GM21515 (cell line): ENCODE data around the gene HOXD10.

ENCODE experiments used
- ATAC-seq: cut with Tn5 transposase; IDR thresholded peaks from one replicate; pipeline ENCODE4 v1.9.1; 2021; ENCODE audit not compliant: unreplicated experiment

HOXD10 gene

DNA sequence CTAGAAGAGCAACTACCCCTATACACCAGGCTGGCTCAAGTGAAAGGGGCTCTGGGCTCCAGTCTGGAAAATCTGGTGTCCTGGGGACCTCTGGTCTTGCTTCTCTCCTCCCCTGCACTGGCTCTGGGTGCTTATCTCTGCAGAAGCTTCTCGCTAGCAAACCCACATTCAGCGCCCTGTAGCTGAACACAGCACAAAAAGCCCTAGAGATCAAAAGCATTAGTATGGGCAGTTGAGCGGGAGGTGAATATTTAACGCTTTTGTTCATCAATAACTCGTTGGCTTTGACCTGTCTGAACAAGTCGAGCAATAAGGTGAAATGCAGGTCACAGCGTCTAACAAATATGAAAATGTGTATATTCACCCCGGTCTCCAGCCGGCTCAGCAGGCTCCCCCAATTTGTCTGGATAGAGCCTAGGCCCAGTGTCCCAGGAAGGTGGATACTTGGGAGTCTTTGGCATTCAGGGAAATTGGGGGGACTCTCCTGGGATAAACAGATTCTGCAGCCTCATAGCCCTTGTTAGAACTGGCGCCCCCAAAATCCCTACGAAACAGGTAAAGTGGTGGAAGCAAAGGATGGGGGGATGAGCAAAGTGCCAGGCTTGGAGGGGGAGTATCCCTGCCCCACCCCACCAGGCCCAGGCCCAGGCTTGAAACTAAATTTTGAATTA, 32.3 kb downstream of the HOXD10 start:
- no peak for ATAC-seq

GRCh38 chr2:176149481-176149938, 32.9 kb downstream of the HOXD10 start:
- ATAC-seq = no peak

DNA sequence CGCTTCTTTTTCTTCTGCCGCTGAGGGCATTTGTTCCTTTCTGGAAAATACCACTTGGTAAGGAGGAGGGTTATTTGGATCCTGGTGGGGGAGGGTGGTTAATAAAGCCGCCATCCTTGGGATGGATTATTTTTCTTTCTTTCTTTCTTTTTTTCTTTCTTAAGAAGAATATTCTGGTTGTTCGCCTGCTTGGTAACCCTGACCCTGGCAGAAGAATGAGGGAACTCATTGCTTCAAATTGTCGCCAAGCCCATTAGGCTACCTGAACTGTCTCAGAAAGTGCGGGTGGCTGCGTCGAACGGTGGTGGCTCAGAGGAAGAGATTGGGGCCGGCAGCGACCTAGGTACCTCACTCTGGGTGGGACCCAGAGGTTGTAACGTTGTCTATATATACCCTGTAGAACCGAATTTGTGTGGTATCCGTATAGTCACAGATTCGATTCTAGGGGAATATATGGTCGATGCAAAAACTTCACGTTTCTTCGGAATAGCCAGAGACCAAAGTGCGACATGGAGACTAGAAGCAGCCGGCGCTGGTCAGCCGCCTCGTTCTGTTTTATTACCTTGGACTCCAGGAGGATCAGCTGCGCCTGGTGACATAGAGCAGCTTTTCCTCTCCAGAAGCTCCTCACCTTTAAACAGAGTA, 33.5 kb downstream of the HOXD10 start:
- no peak for ATAC-seq

- ATAC-seq = no peak
Observed at GRCh38 chr2:176150584-176151441, 34.2 kb downstream of the HOXD10 start.

GRCh38 chr2:176151442-176152287, 35.1 kb downstream of the HOXD10 start, which contains the start of gene HOXD4:
Gene HOXD4 (plus strand): TSS chr2:176151550. CDS start chr2:176151634, 84 bp downstream.
- ATAC-seq = no peak

DNA sequence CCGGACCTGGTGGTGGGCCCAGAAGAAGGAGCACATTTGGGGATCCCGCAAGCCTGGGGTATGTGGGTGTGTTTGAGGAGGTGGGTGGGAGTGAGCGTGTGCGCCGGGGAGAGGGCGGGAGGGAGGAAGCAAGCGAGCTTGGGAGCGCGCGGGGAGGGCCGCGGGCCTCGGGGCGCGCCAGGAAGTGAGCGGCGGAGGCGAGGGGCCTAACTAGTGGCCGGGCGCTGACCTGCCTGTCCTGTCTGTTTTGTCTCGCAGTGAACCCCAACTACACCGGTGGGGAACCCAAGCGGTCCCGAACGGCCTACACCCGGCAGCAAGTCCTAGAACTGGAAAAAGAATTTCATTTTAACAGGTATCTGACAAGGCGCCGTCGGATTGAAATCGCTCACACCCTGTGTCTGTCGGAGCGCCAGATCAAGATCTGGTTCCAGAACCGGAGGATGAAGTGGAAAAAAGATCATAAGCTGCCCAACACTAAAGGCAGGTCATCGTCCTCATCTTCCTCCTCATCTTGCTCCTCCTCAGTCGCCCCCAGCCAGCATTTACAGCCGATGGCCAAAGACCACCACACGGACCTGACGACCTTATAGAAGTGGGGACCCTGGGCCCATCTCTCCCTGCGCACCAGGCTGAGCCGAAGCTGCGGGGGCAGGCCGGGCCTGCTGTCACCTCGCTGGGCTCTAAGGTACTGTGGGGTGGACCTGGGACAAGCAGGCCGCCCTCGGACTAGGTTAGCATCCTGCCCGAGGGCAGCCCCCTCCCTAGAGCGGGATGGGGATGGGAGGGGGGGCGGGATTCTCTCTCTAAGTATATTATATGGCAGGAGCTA, 36.0 kb downstream of the HOXD10 start:
- ATAC-seq = no peak

GRCh38 chr2:176154576-176155252, 38.1 kb downstream of the HOXD10 start:
- no peak for ATAC-seq

GRCh38 chr2:176155356-176156044, 38.9 kb downstream of the HOXD10 start:
- no peak for ATAC-seq

- no peak for ATAC-seq
Observed at GRCh38 chr2:176156301-176156806, 39.8 kb downstream of the HOXD10 start.

GRCh38 chr2:176156807-176157498, 40.4 kb downstream of the HOXD10 start, which contains the start of gene HOXD3:
Gene HOXD3 (plus strand): TSS chr2:176157307. CDS start chr2:176169115, 11,808 bp downstream.
- ATAC-seq = no peak

DNA sequence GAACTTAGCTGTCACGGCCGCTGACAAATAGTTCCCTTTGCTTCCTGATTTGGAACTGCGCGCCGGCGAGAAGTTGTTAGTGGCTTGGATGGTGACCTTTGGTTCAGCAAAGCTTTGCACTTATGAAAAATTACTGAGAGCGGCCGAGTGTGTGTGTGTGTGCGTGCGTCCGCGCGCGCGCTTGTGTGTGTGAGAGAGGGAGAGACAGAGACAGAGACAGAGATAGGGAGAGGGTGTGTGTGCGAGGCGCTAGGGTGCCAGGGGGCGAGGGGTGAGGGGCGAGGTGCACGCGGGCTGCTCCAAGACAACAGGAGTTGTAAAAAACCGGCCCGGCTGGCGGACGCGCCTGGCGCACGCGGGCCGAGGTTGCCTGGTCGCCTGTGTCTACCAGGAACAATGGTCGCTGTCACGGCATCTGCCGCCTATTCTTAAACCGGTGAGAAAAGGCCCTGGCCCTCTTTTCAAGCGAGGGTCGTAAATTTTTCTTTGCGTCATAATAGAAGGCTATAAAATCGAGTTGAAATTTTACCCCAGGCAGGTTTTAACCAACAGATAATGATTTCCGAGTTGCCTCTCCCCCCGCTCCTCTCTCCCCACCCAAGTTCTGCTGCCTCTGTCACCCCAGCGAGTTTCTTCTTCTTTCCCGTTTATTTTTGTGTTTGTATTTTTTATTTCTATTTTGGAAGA, 41.1 kb downstream of the HOXD10 start:
- no peak for ATAC-seq

DNA sequence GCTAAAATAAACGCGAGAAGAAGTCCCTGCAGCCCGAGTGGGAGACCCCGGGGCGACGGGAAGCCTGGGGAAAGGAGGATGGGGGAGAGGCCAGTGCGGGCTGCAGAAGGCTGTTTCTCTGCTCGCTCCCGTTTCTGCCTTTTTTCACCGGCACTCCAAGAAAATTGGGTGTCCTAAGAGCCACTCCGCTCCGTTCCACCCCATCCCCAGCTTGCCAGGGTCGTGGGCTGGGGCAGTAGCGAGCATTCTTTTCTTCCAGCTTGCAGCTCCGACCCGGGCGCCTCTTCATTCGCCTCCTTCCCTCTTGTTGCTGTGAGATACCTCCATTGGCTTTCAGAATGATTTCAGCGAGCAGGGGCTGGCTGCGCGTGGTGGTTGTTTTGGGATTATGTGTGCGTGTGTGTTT, 41.6 kb downstream of the HOXD10 start:
- ATAC-seq = no peak

DNA sequence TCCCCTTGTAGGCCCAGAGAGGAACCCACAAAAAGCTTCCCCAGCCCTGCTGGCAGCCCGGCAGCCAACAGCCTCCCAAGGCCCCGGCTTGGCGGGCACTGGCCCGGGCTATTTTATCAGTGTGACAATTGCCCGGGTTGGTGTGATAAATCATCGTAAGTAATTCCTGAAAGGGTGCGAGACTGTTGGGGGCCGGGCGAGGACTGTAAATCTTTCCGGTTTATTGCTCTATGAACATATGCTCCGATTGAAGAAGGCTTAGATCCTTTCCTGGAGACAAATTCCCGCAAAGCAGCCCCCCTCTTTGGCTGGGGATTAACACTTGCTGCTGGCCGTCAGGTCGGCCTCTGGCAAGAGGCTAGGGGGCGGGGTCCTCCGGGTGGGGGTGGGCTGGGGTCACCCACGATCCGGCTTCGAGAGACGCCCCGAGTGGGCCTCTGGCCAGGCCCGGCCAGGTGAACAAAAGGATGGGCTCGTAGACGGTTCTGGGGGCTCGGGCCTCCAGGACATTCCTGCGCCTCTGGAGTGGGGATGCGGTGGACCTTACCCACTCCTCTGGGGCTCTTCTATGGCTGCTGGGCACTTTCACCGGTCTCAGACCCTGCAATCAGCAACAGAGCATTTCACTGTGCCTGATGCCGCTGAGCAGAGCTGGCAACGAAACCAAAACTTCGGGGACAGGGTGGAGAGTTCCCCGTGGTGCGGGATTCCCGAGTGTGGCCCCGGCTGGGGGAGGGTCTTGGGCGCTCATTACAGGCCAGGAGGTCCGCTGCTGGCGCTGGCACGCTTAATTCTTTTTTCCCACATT, 42.5 kb downstream of the HOXD10 start:
- no peak for ATAC-seq

DNA sequence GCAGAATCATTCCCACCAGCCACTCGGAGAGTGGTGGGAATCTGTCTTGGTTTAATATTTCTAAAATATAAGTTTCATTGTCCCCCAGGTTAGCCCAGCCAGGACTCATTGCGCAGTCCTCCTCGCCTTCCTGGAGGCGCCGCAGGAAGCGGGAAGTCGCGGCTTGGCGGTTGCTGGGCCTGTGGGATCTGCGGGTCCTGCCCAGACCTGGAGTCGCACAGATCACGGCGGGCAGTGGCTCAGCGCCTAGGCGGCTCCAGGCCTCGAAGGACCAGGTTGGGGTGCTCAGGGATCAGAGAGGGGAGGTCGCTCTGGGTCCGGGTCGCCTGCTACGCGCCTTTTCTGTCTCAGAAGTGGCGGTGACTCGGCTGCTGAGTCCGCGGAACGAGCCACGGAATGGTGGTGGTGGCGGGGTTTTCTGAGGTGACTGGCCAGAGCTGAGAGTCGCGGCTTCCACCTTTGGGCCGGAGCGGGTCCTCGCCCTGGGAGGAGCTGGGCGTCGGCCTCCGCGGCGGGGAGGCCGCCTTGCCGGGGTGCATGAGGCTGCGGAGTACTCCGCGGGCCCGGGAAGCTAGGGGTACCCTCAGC, 43.2 kb downstream of the HOXD10 start:
- ATAC-seq = no peak

DNA sequence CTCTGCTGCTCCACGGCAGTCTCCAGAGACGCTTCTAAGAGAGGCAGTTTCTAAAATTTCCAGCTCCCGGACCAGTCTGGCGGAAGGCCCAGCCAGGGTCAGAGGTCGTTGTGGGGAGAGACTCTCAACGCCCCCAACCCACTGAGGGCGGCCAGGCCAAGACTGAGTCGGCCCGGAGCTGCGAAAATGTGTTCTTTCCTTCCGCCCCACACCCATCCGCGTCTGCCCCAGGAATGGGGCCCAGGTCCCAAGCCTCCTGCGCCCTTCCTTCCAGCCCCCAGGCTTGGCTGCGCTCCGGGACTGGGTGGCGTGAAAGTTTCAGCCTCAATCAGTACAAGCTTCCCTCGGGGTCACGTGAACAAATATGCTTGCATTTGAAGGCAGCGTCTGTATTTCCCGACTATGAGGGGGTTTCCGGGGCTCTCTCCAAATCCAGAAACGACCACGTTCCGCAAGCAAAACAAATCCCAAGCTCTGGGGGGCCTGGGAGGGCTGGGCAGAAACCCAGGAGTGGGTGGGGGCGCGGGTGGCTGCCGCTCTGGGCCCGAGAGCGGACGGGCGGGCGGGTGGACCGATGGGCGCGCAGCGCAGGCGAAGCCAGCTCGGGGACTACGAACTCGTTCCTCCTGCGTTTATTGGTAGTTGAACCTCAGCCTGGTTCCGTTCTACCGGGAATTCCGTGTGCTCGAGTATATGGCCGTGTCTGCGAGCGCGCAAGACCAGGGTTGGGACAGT, 43.8 kb downstream of the HOXD10 start:
- ATAC-seq = no peak
